K562 (cell line): Measurements from ENCODE around the gene LBP. TPM values are rescaled to one million over a fixed set of nuclear protein-coding genes. Genes with fewer than 3 reads are reported as not detected.

Source experiments
- ATF2 ChIP-seq: sonication (generic); formaldehyde crosslinking; IDR thresholded peaks from 2 replicates; pipeline ENCODE4 v1.8.1; 2022; ENCODE audit warnings: missing genetic modification reagents
- ELF4 ChIP-seq: fragments of 450-650 bp; formaldehyde crosslinking; IDR thresholded peaks from 2 replicates; pipeline ENCODE4 v1.4.0; 2022; ENCODE audit warnings: missing genetic modification characterization
- ESRRA ChIP-seq: fragments of 450-650 bp; IDR thresholded peaks from 2 replicates; pipeline ENCODE4 v1.6.1; 2014; ENCODE audit warnings: low read depth, mild to moderate bottlenecking, moderate library complexity, borderline replicate concordance
- HMG20A ChIP-seq: fragments of 450-650 bp; formaldehyde crosslinking; conservative IDR thresholded peaks from 2 replicates; pipeline ENCODE4 v1.4.0; 2020; ENCODE audit warnings: mild to moderate bottlenecking, mixed read lengths
- POLR2AphosphoS2 ChIP-seq: IDR thresholded peaks from 2 replicates; pipeline ENCODE4 v1.6.1; 2012; ENCODE audit warnings: low read length, improper control_type of control experiment
- RCOR1 ChIP-seq, 2 experiments: IDR thresholded peaks; 2 replicates each; pipeline ENCODE4 v1.6.1; 2012; ENCODE audit warnings: low read depth in 2 of 2, low read length in 2 of 2, borderline replicate concordance in 1 of 2, improper control_type of control experiment in 1 of 2
- SRSF7 ChIP-seq: fragments of 200-400 bp; formaldehyde crosslinking; optimal IDR thresholded peaks from 2 replicates; pipeline ENCODE3; 2017; ENCODE audit warnings: mild to moderate bottlenecking, low read depth, low read length
- THAP7 ChIP-seq: fragments of 250-450 bp; sonication (Bioruptor Pico); IDR thresholded peaks from 2 replicates; pipeline ENCODE4 v1.5.0; 2021
- THRAP3 ChIP-seq: fragments of 450-650 bp; IDR thresholded peaks from 2 replicates; pipeline ENCODE4 v1.6.1; 2016; ENCODE audit warnings: mild to moderate bottlenecking, inconsistent platforms, borderline replicate concordance
- ZBTB33 ChIP-seq: sonication (generic); formaldehyde crosslinking; IDR thresholded peaks from 2 replicates; pipeline ENCODE4 v1.8.1; 2023; ENCODE audit warnings: mild to moderate bottlenecking, missing genetic modification reagents
- ZNF121 ChIP-seq: sonication (generic); formaldehyde crosslinking; conservative IDR thresholded peaks from 2 replicates; pipeline ENCODE4 v1.8.0; 2022; ENCODE audit warnings: missing genetic modification reagents
- ZNF197 ChIP-seq: fragments of 200-800 bp; sonication (Bioruptor generic); IDR thresholded peaks from 2 replicates; pipeline ENCODE4 v1.6.1; 2016; ENCODE audit warnings: low read depth, missing genetic modification characterization, missing compliant biosample characterization
- ZNF239 ChIP-seq: fragments of 250-450 bp; sonication (Bioruptor Pico); IDR thresholded peaks from 2 replicates; pipeline ENCODE4 v1.4.0; 2020; ENCODE audit warnings: mild to moderate bottlenecking
- ZNF551 ChIP-seq: fragments of 250-450 bp; sonication (Bioruptor Pico); IDR thresholded peaks from 2 replicates; pipeline ENCODE4 v1.5.0; 2021; ENCODE audit warnings: mild to moderate bottlenecking, moderate library complexity
- ZNF668 ChIP-seq: fragments of 250-450 bp; sonication (Bioruptor Pico); IDR thresholded peaks from 2 replicates; pipeline ENCODE4 v1.8.0; 2022; ENCODE audit warnings: mild to moderate bottlenecking, inconsistent platforms
- ZNF75A ChIP-seq: fragments of 450-650 bp; formaldehyde crosslinking; IDR thresholded peaks from 2 replicates; pipeline ENCODE4 v1.4.0; 2020; ENCODE audit warnings: mild to moderate bottlenecking
- ZNF76 ChIP-seq: fragments of 250-450 bp; sonication (Bioruptor Pico); IDR thresholded peaks from 2 replicates; pipeline ENCODE4 v1.4.0; 2020; ENCODE audit warnings: mild to moderate bottlenecking, moderate library complexity, borderline replicate concordance
- ZNF766 ChIP-seq: fragments of 200-800 bp; sonication (Bioruptor generic); conservative IDR thresholded peaks from 2 replicates; pipeline ENCODE4 v1.6.1; 2016; ENCODE audit warnings: missing genetic modification characterization, missing compliant biosample characterization
- ZSCAN32 ChIP-seq: fragments of 450-650 bp; formaldehyde crosslinking; IDR thresholded peaks from 2 replicates; pipeline ENCODE4 v1.4.0; 2020; ENCODE audit warnings: mild to moderate bottlenecking, moderate library complexity
- polyA plus RNA-seq, 8 experiments: library from polyadenylated mRNA; depleted of rRNA in 4 of 8; stranded (reverse) in 5 of 8; unstranded in 3 of 8; fragments of >200 nt; fragmentation: Nextera tagmentation in 2 of 8; fragmentation: Illumina TruSeq in 1 of 8; extraction: Ambion mirVana in 2 of 8; extraction: Trizol in 1 of 8; gene quantifications; 2 replicates each; pipeline versions ENCODE4 v1.2.1 to v1.2.3, GENCODE V29; 2011 to 2014; ENCODE audit warnings: inconsistent platforms in 1 of 8, missing spikeins in 1 of 8
- total RNA-seq, 7 experiments: library from RNA; depleted of rRNA in 6 of 7; stranded (reverse); fragments of >200 nt in 6 of 7; fragmentation: Illumina TruSeq in 2 of 7; extraction: Trizol in 2 of 7; gene quantifications; 2 replicates each; pipeline versions ENCODE4 v1.2.1 to v1.2.3, GENCODE V29; 2011 to 2021; ENCODE audit warnings: low replicate concordance in 1 of 7
- TF ChIP-seq, protein P1 (sequence below): sonication (generic); formaldehyde crosslinking; IDR thresholded peaks from 2 replicates; pipeline ENCODE4 v1.9.0; 2022; ENCODE audit warnings: mild to moderate bottlenecking, missing genetic modification reagents
- TF ChIP-seq, protein P2 (sequence below): sonication (generic); formaldehyde crosslinking; IDR thresholded peaks from 2 replicates; pipeline ENCODE4 v1.8.0; 2023; ENCODE audit warnings: mild to moderate bottlenecking, missing genetic modification reagents

LBP gene
- total and polyA plus RNA-seq, 9 of the 15 experiments (the other 6 are each of a cell fraction or from before 2014, with no cell fraction given): 0.06 to 0.31 (median 0.09) TPM; not detected in 3

GRCh38 chr20:38357653-38358207 is 11.4 kb downstream of the LBP start (continued):
- TF ChIP-seq ZNF121 (CRISPR knock-in tag) (no peak), ZNF551 (CRISPR knock-in tag) (no peak), ZNF668 (CRISPR knock-in tag) (no peak), ZSCAN32 (CRISPR knock-in tag) (no peak), ESRRA (peak; percentile 42; the same call in 1 of the 2 replicates), ZNF766 (CRISPR knock-in tag) (no peak; the same call in 1 of the 2 replicates), ELF4 (CRISPR knock-in tag) (no peak), THRAP3 (no peak), ATF2 (CRISPR knock-in tag) (no peak), RCOR1 (IDR thresholded peaks at IDR 0.05; ENCODE audit: borderline replicate concordance in 1 of 2, low read depth in 2 of 2, low read length in 2 of 2) (0 out of 4 replicates have a peak, but pooled peaks of 1 of the 2 experiments have one; percentile 2), HMG20A (CRISPR knock-in tag) (no peak), ZNF76 (CRISPR knock-in tag) (no peak), ZNF75A (CRISPR knock-in tag) (no peak), SRSF7 (no peak), ZNF197 (CRISPR knock-in tag) (0 out of 2 replicates have a peak, but pooled peaks have one; percentile 62), THAP7 (no peak), ZNF239 (no peak), POLR2AphosphoS2 (no peak), ZBTB33 (CRISPR knock-in tag) (no peak)
- TF ChIP-seq, protein P1, sequence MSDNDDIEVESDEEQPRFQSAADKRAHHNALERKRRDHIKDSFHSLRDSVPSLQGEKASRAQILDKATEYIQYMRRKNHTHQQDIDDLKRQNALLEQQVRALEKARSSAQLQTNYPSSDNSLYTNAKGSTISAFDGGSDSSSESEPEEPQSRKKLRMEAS: no peak
- TF ChIP-seq, protein P2, sequence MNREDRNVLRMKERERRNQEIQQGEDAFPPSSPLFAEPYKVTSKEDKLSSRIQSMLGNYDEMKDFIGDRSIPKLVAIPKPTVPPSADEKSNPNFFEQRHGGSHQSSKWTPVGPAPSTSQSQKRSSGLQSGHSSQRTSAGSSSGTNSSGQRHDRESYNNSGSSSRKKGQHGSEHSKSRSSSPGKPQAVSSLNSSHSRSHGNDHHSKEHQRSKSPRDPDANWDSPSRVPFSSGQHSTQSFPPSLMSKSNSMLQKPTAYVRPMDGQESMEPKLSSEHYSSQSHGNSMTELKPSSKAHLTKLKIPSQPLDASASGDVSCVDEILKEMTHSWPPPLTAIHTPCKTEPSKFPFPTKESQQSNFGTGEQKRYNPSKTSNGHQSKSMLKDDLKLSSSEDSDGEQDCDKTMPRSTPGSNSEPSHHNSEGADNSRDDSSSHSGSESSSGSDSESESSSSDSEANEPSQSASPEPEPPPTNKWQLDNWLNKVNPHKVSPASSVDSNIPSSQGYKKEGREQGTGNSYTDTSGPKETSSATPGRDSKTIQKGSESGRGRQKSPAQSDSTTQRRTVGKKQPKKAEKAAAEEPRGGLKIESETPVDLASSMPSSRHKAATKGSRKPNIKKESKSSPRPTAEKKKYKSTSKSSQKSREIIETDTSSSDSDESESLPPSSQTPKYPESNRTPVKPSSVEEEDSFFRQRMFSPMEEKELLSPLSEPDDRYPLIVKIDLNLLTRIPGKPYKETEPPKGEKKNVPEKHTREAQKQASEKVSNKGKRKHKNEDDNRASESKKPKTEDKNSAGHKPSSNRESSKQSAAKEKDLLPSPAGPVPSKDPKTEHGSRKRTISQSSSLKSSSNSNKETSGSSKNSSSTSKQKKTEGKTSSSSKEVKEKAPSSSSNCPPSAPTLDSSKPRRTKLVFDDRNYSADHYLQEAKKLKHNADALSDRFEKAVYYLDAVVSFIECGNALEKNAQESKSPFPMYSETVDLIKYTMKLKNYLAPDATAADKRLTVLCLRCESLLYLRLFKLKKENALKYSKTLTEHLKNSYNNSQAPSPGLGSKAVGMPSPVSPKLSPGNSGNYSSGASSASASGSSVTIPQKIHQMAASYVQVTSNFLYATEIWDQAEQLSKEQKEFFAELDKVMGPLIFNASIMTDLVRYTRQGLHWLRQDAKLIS (CRISPR knock-in tag): no peak
